Fibroblast of skin of scalp (primary cell): Measurements from ENCODE around the gene RNASEH2C.
"Not testable (repeated sequence)": the region's sequence is repeated elsewhere in the genome, so short reads cannot be mapped to it uniquely, and the experiment has no call there.

Experiments
- DNase-seq: peaks from one replicate; pipeline ENCODE4 v3.0.0-alpha.2; 2013

The RNASEH2C gene

DNA sequence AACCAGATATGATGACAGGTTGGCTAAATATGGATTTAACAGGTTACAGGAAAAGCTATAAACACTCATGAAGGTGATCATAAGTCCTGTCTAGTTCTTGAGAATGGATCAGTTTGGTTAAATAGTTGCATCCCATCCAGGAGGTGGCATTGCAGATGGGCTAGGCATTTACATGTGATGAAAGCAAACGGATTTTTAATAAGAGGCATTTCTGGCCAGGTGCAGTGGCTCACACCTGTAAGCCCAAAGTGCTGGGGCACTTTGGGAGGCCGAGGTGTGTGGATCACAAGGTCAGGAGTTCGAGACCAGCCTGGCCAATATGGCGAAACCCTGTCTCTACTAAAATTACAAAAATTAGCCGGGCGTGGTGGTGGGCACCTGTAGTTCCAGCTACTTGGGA is 37.1 kb downstream of the RNASEH2C start:
- DNase-seq = not testable (repeated sequence)

DNA sequence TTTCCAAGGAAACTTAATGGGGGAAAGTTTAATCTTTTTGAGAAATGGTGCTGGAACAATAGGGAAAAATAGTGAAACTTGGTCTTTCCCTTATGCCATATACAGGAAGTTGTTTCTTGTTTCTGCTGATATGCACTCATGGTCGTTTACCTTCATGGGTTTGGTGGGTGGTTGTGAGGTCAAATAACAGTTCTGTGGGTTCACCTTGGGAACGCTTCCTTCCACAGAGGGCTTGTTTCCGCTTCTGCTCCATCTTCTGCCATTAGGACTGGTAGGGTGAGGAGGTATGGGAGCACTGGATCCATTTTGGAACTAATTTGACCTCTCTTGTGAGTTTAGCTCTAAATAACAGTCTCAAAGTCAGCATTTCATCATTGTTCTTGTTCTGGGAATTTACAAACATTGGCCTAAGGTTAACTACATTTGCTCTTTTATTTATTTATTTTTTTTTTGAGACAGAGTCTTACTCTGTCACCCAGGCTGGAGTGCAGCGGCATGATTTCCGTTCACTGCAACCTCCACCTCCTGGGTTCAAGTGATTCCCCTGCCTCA is 40.3 kb downstream of the RNASEH2C start:
- DNase-seq = no peak

DNA sequence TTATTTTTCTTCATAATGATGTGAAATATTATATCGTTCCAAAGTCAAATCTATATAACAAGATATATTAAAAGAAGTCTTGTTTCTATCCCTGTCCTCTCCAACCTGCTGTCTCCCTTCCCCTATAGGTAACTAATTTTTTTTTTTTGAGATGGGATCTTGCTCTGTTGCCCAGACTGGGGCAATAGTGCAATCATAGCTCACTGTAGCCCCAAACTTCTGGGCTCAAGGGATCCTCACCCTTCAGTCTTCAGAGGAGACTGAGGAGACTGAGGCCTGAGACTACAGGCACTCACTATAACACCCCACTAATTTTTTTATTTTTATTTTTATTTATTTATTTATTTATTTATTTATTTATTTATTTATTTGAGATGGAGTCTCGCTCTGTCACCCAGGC is 47.6 kb downstream of the RNASEH2C start:
- DNase-seq = no peak

- DNase-seq = no peak
Measured at GRCh38 chr11:65672180-65672860, 48.3 kb downstream of the RNASEH2C start.
